ENCODE measurements around the gene LRRFIP1. TPM values are rescaled to one million over a fixed set of nuclear protein-coding genes. Genes with fewer than 3 reads are reported as not detected.

The LRRFIP1 gene
- total and polyA plus RNA-seq, 9 of the 15 experiments (the other 6 are each of a cell fraction or from before 2014, with no cell fraction given) = 13.1 to 45.2 (median 31.3) TPM

DNA sequence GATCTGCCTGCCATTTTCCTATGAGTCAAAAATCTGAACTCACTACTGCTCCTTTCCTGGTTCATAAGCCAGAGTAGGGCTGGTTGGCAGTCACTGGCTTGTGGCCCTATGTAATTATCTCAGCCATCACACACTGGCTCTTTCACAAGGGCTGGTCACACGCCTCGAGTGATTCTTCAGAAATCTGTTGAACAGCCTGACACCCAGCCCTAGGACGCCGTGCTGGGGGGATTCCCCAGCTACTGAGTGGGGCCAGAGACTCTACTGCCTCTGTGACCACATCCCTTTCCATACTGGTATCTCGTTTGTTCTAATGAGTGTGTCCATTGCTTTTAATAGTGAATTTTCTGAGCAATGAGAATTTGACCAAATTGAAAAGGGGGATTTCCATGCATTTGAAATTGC is 125.4 kb downstream of the LRRFIP1 start (continued):
- TF ChIP-seq, protein P1, sequence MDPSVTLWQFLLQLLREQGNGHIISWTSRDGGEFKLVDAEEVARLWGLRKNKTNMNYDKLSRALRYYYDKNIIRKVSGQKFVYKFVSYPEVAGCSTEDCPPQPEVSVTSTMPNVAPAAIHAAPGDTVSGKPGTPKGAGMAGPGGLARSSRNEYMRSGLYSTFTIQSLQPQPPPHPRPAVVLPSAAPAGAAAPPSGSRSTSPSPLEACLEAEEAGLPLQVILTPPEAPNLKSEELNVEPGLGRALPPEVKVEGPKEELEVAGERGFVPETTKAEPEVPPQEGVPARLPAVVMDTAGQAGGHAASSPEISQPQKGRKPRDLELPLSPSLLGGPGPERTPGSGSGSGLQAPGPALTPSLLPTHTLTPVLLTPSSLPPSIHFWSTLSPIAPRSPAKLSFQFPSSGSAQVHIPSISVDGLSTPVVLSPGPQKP (CRISPR knock-in tag; IDR thresholded peaks at IDR 0.05) = no peak
- TF ChIP-seq, protein P2, sequence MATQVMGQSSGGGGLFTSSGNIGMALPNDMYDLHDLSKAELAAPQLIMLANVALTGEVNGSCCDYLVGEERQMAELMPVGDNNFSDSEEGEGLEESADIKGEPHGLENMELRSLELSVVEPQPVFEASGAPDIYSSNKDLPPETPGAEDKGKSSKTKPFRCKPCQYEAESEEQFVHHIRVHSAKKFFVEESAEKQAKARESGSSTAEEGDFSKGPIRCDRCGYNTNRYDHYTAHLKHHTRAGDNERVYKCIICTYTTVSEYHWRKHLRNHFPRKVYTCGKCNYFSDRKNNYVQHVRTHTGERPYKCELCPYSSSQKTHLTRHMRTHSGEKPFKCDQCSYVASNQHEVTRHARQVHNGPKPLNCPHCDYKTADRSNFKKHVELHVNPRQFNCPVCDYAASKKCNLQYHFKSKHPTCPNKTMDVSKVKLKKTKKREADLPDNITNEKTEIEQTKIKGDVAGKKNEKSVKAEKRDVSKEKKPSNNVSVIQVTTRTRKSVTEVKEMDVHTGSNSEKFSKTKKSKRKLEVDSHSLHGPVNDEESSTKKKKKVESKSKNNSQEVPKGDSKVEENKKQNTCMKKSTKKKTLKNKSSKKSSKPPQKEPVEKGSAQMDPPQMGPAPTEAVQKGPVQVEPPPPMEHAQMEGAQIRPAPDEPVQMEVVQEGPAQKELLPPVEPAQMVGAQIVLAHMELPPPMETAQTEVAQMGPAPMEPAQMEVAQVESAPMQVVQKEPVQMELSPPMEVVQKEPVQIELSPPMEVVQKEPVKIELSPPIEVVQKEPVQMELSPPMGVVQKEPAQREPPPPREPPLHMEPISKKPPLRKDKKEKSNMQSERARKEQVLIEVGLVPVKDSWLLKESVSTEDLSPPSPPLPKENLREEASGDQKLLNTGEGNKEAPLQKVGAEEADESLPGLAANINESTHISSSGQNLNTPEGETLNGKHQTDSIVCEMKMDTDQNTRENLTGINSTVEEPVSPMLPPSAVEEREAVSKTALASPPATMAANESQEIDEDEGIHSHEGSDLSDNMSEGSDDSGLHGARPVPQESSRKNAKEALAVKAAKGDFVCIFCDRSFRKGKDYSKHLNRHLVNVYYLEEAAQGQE (IDR thresholded peaks at IDR 0.05; ENCODE audit: borderline replicate concordance) = no peak
- TF ChIP-seq, protein P2 (CRISPR knock-in tag; IDR thresholded peaks at IDR 0.05; ENCODE audit: low read depth) = no peak

Data from K562 (cell line).